Measurements from ENCODE around the gene GPT2. TPM values are rescaled to one million over a fixed set of nuclear protein-coding genes. Genes with fewer than 3 reads are reported as not detected.

Gene GPT2
- total RNA-seq, 1 experiment from 2014 or later = 19.4 TPM

GRCh38 chr16:46973207-46973995 is 89.2 kb downstream of the GPT2 start, which contains the start of gene DNAJA2:
Gene DNAJA2, minus strand, starts transcription at chr16:46973674. Its CDS starts 102 bp downstream, at chr16:46973572.
- ChIA-PET POLR2A (ENCODE audit: unreplicated experiment) (no interaction called here), CTCF (no interaction called here)
- H3K27ac ChIP-seq (ENCODE audit: low read length) = peak within 1 kb of the TSS; percentile 52
- BruUV-seq (replicated peaks) = no TSS peak
- H3K79me2 ChIP-seq (ENCODE audit: low read length) = peaks cover 60% of the 10 kb centered on the region
- peak; percentile 92 for ATAC-seq
- peaks cover 20% of the 10 kb centered on the region; the same call in 1 of the 2 replicates for H3K36me3 ChIP-seq (ENCODE audit: low read depth, low read length)
- peaks cover 20% of the 10 kb centered on the region; the same call in 1 of the 2 replicates for H4K20me1 ChIP-seq (ENCODE audit: low read length)
- H3K4me1 ChIP-seq (ENCODE audit: insufficient read depth, low read length) = peaks cover 34% of the 10 kb centered on the region
- no peaks in the 10 kb centered on the region for H3K9me3 ChIP-seq (ENCODE audit: low read length)
- no peak for TF ChIP-seq CTCF (conservative IDR thresholded peaks at IDR 0.05; ENCODE audit: low read depth, low read length)
- TF ChIP-seq EZH2 (IDR thresholded peaks at IDR 0.05; ENCODE audit: low read length, unreplicated experiment) = no peak
- no peak for TF ChIP-seq EZH2phosphoT487 (IDR thresholded peaks at IDR 0.05; ENCODE audit: borderline replicate concordance, low read length)
- no peaks in the 10 kb centered on the region for H3K9me2 ChIP-seq (replicated peaks; ENCODE audit: low read length)
- H3F3A ChIP-seq (ENCODE audit: low read length, unreplicated experiment) = no peaks in the 10 kb centered on the region
- peak within 1 kb of the TSS; percentile 94 for H2AFZ ChIP-seq (ENCODE audit: low read length)
- H3K4me3 ChIP-seq (ENCODE audit: low read length) = peak within 1 kb of the TSS; percentile 87
- H3K4me2 ChIP-seq (ENCODE audit: low read length) = peak within 1 kb of the TSS; percentile 97
- intact Hi-C loops (cut with micrococcal nuclease) = no loop called here
- DNase-seq = peak; percentile 74
- no peaks in the 10 kb centered on the region for H3K27me3 ChIP-seq (ENCODE audit: low read length)
- peak within 1 kb of the TSS; percentile 88 for H3K9ac ChIP-seq (ENCODE audit: low read length)

DNA sequence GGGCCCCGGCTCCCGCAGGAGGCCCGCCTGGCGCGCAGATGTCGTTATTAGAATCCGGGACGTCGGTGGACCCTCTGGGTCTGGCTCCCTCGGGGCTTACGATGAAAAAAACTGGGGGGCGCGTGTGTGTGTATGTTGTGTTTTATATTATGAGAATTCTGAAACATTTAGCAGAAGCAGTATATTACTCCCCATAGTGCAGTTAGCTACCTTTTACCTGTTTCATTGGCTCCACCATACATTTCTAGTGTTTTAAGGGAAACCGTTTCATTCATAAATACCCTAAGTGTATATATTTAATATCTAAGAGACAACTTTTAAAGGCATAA is 89.8 kb downstream of the GPT2 start:
- ChIA-PET POLR2A (ENCODE audit: unreplicated experiment) (no interaction called here), CTCF (no interaction called here)
- TSS peak; percentile 95 for BruUV-seq (replicated peaks)
- peak overlapping the region; percentile 94 for H2AFZ ChIP-seq (ENCODE audit: low read length)
- ATAC-seq (no peak), DNase-seq (no peak)
- no peaks in the 10 kb centered on the region for H3K9me3 ChIP-seq (ENCODE audit: low read length)
- intact Hi-C loops (cut with micrococcal nuclease) = loop anchor here (2.0 kb wide), 1 partner anchor 31 kb away; no protein-coding TSS in a partner anchor
- peaks cover 34% of the 10 kb centered on the region for H3K4me1 ChIP-seq (ENCODE audit: insufficient read depth, low read length)
- H3F3A ChIP-seq (ENCODE audit: low read length, unreplicated experiment) = no peaks in the 10 kb centered on the region
- TF ChIP-seq CTCF (conservative IDR thresholded peaks at IDR 0.05; ENCODE audit: low read depth, low read length) (no peak), EZH2phosphoT487 (IDR thresholded peaks at IDR 0.05; ENCODE audit: borderline replicate concordance, low read length) (no peak), EZH2 (IDR thresholded peaks at IDR 0.05; ENCODE audit: low read length, unreplicated experiment) (no peak)
- H3K9ac ChIP-seq (ENCODE audit: low read length) = peak overlapping the region; percentile 88
- H4K20me1 ChIP-seq (ENCODE audit: low read length) = peaks cover 17% of the 10 kb centered on the region; the same call in 1 of the 2 replicates
- peak overlapping the region; percentile 52 for H3K27ac ChIP-seq (ENCODE audit: low read length)
- H3K36me3 ChIP-seq (ENCODE audit: low read depth, low read length) = peaks cover 14% of the 10 kb centered on the region; the same call in 1 of the 2 replicates
- peak overlapping the region; percentile 87 for H3K4me3 ChIP-seq (ENCODE audit: low read length)
- peaks cover 54% of the 10 kb centered on the region for H3K79me2 ChIP-seq (ENCODE audit: low read length)
- peak overlapping the region; percentile 97 for H3K4me2 ChIP-seq (ENCODE audit: low read length)
- H3K27me3 ChIP-seq (ENCODE audit: low read length) = no peaks in the 10 kb centered on the region
- H3K9me2 ChIP-seq (replicated peaks; ENCODE audit: low read length) = no peaks in the 10 kb centered on the region

DNA sequence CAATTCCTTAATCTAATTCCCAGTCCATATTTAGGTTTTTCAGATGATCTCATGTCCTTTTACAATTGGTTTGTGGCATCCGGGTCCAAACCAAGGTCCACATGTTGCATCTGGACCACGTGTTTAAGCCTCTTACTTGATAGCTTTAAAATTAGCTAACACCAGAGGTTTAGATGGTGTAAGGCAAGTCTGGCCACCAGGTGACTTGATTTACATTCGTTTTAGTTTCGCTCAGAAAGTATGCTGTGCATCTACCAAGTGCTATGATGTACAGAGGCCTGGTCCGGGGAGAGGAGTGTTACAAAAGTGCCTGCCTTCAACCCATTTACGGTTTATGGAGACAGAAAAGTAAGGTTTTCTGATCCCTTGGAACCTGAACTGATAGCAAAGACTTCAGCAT is 90.2 kb downstream of the GPT2 start:
- CTCF ChIA-PET = no interaction called here
- H3K27me3 ChIP-seq (ENCODE audit: low read length) = no peaks in the 10 kb centered on the region
- H3K9me2 ChIP-seq (replicated peaks; ENCODE audit: low read length) = no peaks in the 10 kb centered on the region
- H3K79me2 ChIP-seq (ENCODE audit: low read length) = peaks cover 50% of the 10 kb centered on the region
- intact Hi-C loops (cut with micrococcal nuclease) = loop anchor here (2.0 kb wide), 1 partner anchor 30 kb away; no protein-coding TSS in a partner anchor
- H3F3A ChIP-seq (ENCODE audit: low read length, unreplicated experiment) = no peaks in the 10 kb centered on the region
- no peaks in the 10 kb centered on the region for H3K9me3 ChIP-seq (ENCODE audit: low read length)
- DNase-seq (no peak), ATAC-seq (no peak)
- peaks cover 14% of the 10 kb centered on the region; the same call in 1 of the 2 replicates for H4K20me1 ChIP-seq (ENCODE audit: low read length)
- BruUV-seq (replicated peaks) = no TSS peak
- peak overlapping the region; percentile 88 for H3K9ac ChIP-seq (ENCODE audit: low read length)
- H3K4me3 ChIP-seq (ENCODE audit: low read length) = peak overlapping the region; percentile 87
- 0 out of 2 replicates have a peak overlapping the region, but pooled peaks have one; percentile 52 for H3K27ac ChIP-seq (ENCODE audit: low read length)
- H3K4me2 ChIP-seq (ENCODE audit: low read length) = peak overlapping the region; percentile 97
- no peak for TF ChIP-seq EZH2phosphoT487 (IDR thresholded peaks at IDR 0.05; ENCODE audit: borderline replicate concordance, low read length)
- TF ChIP-seq CTCF (conservative IDR thresholded peaks at IDR 0.05; ENCODE audit: low read depth, low read length) = no peak
- no peak for TF ChIP-seq EZH2 (IDR thresholded peaks at IDR 0.05; ENCODE audit: low read length, unreplicated experiment)
- peak overlapping the region; percentile 94; the same call in 1 of the 2 replicates for H2AFZ ChIP-seq (ENCODE audit: low read length)
- H3K36me3 ChIP-seq (ENCODE audit: low read depth, low read length) = peaks cover 10% of the 10 kb centered on the region; the same call in 1 of the 2 replicates
- peaks cover 34% of the 10 kb centered on the region for H3K4me1 ChIP-seq (ENCODE audit: insufficient read depth, low read length)
- POLR2A ChIA-PET (ENCODE audit: unreplicated experiment) = no interaction called here

All from PC-3 (cell line).